IMR-90 (cell line): ENCODE measurements around the gene TRAPPC3L. TPM values are rescaled to one million over a fixed set of nuclear protein-coding genes. Genes with fewer than 3 reads are reported as not detected.

Experiments used
- polyA plus RNA-seq, 3 experiments: library from polyadenylated mRNA; depleted of rRNA; stranded (reverse); fragments of >200 nt; gene quantifications; 2 replicates each; pipeline ENCODE4 v1.2.3, GENCODE V29; 2012; ENCODE audit warnings: low replicate concordance in 1 of 3
- total RNA-seq: library from RNA; depleted of rRNA; stranded (reverse); fragments of >200 nt; gene quantifications from 2 replicates; pipeline ENCODE4 v1.2.3, GENCODE V29; 2012
- TF ChIP-seq, protein P1 (sequence below): fragments of 150-350 bp; IDR thresholded peaks from 2 replicates; pipeline ENCODE4 v1.6.1; 2016; ENCODE audit warnings: low read depth, mild to moderate bottlenecking, low read length, moderate library complexity, borderline replicate concordance

The TRAPPC3L gene
- total and polyA plus RNA-seq, 2 of the 4 experiments (the other 2 are of a cell fraction): 0.03 TPM; not detected in 1

DNA sequence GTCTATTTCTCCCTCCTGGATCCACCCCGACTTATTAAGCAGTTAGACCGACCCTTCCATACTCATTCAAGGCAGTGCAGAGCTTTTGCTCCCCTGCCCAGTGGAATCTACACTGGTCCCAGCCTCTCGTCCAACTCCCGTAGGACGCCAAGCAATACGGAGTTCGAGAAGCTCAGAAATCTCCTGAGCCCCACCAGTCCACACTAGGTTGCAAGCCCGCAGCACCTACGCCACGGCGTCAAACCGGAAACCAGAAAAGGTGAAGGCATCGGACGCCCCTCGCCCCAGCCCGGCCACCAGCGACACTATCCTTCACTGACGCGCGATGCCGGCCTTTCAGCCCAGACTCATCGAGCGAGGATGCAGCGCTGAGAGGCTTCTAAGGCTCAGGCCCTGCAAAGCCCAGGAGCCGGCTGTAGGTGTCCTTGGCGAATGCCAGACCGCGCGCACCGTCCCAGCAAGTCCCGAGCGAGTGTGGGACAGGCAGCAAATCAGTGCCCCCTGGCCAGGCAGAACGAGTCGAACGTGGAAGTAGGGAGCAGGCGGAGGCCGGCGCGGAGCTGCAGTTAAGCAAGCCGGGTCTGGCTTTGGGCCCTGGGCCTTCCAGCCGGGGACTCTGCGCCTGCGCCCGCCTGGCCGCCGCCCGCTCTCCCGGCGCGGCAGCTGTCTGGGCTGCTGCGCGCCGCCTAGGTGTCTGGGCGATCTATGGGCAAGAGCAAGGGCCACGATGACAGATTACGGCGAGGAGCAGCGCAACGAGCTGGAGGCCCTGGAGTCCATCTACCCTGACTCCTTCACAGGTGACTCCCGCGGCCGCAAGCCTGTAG is 25.6 kb upstream of the TRAPPC3L start, which contains the start of gene RWDD1 (continued):
- TF ChIP-seq, protein P1, sequence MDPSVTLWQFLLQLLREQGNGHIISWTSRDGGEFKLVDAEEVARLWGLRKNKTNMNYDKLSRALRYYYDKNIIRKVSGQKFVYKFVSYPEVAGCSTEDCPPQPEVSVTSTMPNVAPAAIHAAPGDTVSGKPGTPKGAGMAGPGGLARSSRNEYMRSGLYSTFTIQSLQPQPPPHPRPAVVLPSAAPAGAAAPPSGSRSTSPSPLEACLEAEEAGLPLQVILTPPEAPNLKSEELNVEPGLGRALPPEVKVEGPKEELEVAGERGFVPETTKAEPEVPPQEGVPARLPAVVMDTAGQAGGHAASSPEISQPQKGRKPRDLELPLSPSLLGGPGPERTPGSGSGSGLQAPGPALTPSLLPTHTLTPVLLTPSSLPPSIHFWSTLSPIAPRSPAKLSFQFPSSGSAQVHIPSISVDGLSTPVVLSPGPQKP: no peak
